Keratinocyte (primary cell): Measurements from ENCODE around the gene CRACR2B.

ENCODE experiments used
- CTCF ChIP-seq, 3 experiments: IDR thresholded peaks in 1 of 3; conservative IDR thresholded peaks in 1 of 3; optimal IDR thresholded peaks in 1 of 3; 2 replicates in 2 of 3; 3 replicates in 1 of 3; pipeline versions ENCODE3 to v1.5.1; 2011; ENCODE audit warnings: low read length in 3 of 3, mild to moderate bottlenecking in 3 of 3, moderate library complexity in 2 of 3, control low read depth in 1 of 3, inconsistent platforms in 1 of 3; ENCODE audit not compliant: insufficient read depth in 2 of 3; ENCODE audit errors: extremely low read depth in 1 of 3
- EZH2 ChIP-seq: IDR thresholded peaks from one replicate; pipeline ENCODE4 v1.6.1; 2012; ENCODE audit warnings: inconsistent platforms, mild to moderate bottlenecking, low read length, moderate library complexity

DNA sequence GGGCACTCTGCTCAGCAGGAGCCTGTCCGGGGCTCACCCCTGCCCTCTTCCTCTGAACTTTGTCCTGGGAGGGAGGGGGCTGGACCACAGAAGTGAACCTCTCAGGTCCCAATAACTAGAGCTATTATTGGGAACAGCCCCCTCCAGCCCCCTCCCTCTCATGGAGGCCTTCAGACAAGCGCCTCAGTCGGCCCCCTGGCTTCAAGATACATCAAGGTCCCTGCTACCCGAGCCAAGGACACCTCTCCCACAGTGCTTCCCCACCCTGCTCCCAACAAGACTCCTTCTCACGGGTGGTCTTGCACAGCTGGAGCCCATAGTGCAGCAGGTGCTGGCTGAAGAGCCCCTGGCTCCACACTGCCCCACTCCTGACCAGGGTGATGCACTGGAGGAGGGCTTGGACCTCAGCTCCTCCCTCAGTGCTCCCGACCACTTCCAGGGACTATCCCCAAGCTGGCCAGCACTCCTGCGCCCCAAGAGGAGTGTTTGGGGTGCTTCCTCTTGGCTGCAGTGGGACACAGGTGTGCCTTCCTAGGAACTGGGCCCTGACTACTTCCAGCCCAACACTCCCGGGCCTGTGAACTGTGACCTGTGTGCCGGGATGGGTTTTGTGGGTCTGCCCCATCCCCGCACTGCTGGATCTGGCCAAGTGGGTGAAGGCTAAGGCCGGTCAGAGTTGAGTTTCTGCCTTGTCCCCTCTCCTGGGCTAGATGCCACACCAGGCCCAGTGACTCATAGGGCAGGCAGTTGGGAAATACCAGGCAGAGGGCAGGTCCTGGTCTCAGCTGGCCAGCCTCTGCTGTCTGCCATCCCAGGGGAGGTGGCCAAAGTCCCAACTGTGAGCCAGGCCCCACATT, 6.8 kb upstream of the CRACR2B start:
- TF ChIP-seq CTCF (optimal IDR thresholded peaks at IDR 0.05 in 1 of 3, IDR thresholded peaks at IDR 0.05 in 1 of 3, conservative IDR thresholded peaks at IDR 0.05 in 1 of 3; ENCODE audit: extremely low read depth in 1 of 3, insufficient read depth in 2 of 3, low read length in 3 of 3) (peak in 1 of 3 experiments; percentile 6), EZH2 (no peak)
